Mesendoderm (in vitro differentiated cells): ENCODE data around the gene AOPEP.

ENCODE experiments used
- DNase-seq: peaks from one replicate; pipeline ENCODE4 v3.0.0; 2013
- H2AK5ac ChIP-seq: 2 replicates; pipeline ENCODE4 v1.6.1; 2013; ENCODE audit warnings: low read length, inconsistent platforms
- H2BK120ac ChIP-seq: 2 replicates; pipeline ENCODE4 v1.6.1; 2013; ENCODE audit warnings: low read depth, mild to moderate bottlenecking, low read length, moderate library complexity, mixed read lengths
- H2BK15ac ChIP-seq: replicated peaks from 2 replicates; pipeline ENCODE4 v1.6.1; 2013; ENCODE audit warnings: low read depth, mild to moderate bottlenecking, moderate library complexity
- H2BK5ac ChIP-seq: 2 replicates; pipeline ENCODE4 v1.6.1; 2013; ENCODE audit warnings: low read length, inconsistent platforms
- H3K18ac ChIP-seq: 2 replicates; pipeline ENCODE4 v1.6.1; 2013; ENCODE audit warnings: mild to moderate bottlenecking, low read length, mixed read lengths
- H3K23ac ChIP-seq: one replicate; pipeline ENCODE4 v1.6.1; 2013; ENCODE audit warnings: low read length
- H3K27ac ChIP-seq: 2 replicates; pipeline ENCODE4 v1.5.1; 2013; ENCODE audit warnings: low read depth, mild to moderate bottlenecking, inconsistent platforms, low read length, moderate library complexity
- H3K27me3 ChIP-seq: 2 replicates; pipeline ENCODE4 v1.6.1; 2013; ENCODE audit warnings: low read length, control low read depth, mild to moderate bottlenecking, inconsistent platforms; ENCODE audit not compliant: insufficient read depth, poor library complexity
- H3K36me3 ChIP-seq: 2 replicates; pipeline ENCODE4 v1.6.1; 2013; ENCODE audit warnings: low read length, inconsistent platforms; ENCODE audit not compliant: control insufficient read depth, insufficient read depth
- H3K4ac ChIP-seq: one replicate; pipeline ENCODE4 v1.6.1; 2013; ENCODE audit warnings: low read depth, mild to moderate bottlenecking, low read length, moderate library complexity
- H3K4me1 ChIP-seq: 2 replicates; pipeline ENCODE4 v1.6.1; 2013; ENCODE audit warnings: low read depth, low read length, inconsistent platforms; ENCODE audit not compliant: control insufficient read depth
- H3K4me2 ChIP-seq: 2 replicates; pipeline ENCODE4 v1.6.1; 2013; ENCODE audit warnings: low read length
- H3K4me3 ChIP-seq: 2 replicates; pipeline ENCODE4 v1.5.1; 2013; ENCODE audit warnings: mild to moderate bottlenecking, low read length
- H3K56ac ChIP-seq: one replicate; pipeline ENCODE4 v1.6.1; 2013; ENCODE audit warnings: low read length
- H3K79me1 ChIP-seq: 2 replicates; pipeline ENCODE4 v1.6.1; 2013; ENCODE audit warnings: low read length, inconsistent platforms
- H3K79me2 ChIP-seq: 2 replicates; pipeline ENCODE4 v1.6.1; 2013; ENCODE audit warnings: mild to moderate bottlenecking, low read length; ENCODE audit not compliant: control insufficient read depth, insufficient read depth
- H3K9ac ChIP-seq: 2 replicates; pipeline ENCODE4 v1.6.1; 2013; ENCODE audit warnings: low read length, inconsistent platforms
- H4K5ac ChIP-seq: one replicate; pipeline ENCODE4 v1.6.1; 2013; ENCODE audit warnings: low read length
- H4K8ac ChIP-seq: one replicate; pipeline ENCODE4 v1.6.1; 2013; ENCODE audit warnings: low read depth, mild to moderate bottlenecking, control low read depth, low read length, moderate library complexity
- WGBS: extraction: QIAGEN DNeasy Blood & Tissue Kit; methylation state at CpG from one replicate; pipeline ENCODE4 v1.1.7; 2013; ENCODE audit warnings: low lambda C conversion rate, missing lambda C conversion rate; ENCODE audit not compliant: insufficient coverage; ENCODE audit errors: extremely low coverage; 5-methylcytosine and 5-hydroxymethylcytosine counted together

Gene AOPEP

GRCh38 chr9:95103281-95103771 is 376.8 kb downstream of the AOPEP start:
- H3K4me3 ChIP-seq: no peak overlapping the region
- no peak overlapping the region for H2BK120ac ChIP-seq
- H2BK15ac ChIP-seq: no peak overlapping the region
- H3K56ac ChIP-seq: no peak overlapping the region
- H4K5ac ChIP-seq: no peak overlapping the region
- no peak overlapping the region for H3K4me2 ChIP-seq
- no peaks in the 10 kb centered on the region for H3K79me1 ChIP-seq
- no peak overlapping the region for H3K27ac ChIP-seq
- H3K27me3 ChIP-seq: no peaks in the 10 kb centered on the region
- H3K36me3 ChIP-seq: peaks cover 3% of the 10 kb centered on the region
- no peak overlapping the region for H4K8ac ChIP-seq
- no peak overlapping the region for H3K23ac ChIP-seq
- no peaks in the 10 kb centered on the region for H3K79me2 ChIP-seq
- no peak overlapping the region for H3K18ac ChIP-seq
- no peak overlapping the region for H2AK5ac ChIP-seq
- DNase-seq: peak; percentile 68
- no peaks in the 10 kb centered on the region for H3K4me1 ChIP-seq
- H3K4ac ChIP-seq: no peak overlapping the region
- no CpG with 5 or more reads among the region's 15 CpGs for WGBS
- H2BK5ac ChIP-seq: no peak overlapping the region
- H3K9ac ChIP-seq: no peak overlapping the region

- H3K9ac ChIP-seq: no peak overlapping the region
- no CpG with 5 or more reads among the region's 20 CpGs for WGBS
Measured at GRCh38 chr9:95103871-95104580, 377.5 kb downstream of the AOPEP start.

DNA sequence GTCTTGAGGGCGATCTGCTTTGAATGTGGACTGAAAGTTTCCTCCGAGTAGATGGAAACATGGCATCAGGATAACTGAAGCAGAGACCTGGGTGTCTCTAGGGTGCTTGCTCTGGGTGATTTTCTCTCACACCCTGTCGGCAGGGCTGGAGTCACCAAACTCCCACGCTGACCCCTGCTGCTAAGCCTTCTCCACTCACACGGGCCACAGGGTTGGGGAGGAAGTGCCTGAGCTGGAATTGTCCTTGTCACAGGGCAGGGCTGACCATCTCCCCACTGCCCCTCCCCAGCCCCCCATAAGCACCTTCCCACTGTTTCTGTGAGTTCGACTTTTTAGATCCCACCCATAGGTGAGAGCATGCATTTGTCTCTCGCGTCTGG is 378.1 kb downstream of the AOPEP start:
- WGBS: no CpG with 5 or more reads among the region's 8 CpGs
- Histone ChIP-seq H3K36me3 (peaks cover 3% of the 10 kb centered on the region), H3K27ac (no peak overlapping the region)

More at GRCh38 chr9:95103871-95104580, 377.5 kb downstream of the AOPEP start:
- Histone ChIP-seq H3K36me3 (peaks cover 3% of the 10 kb centered on the region), H3K27ac (no peak overlapping the region), H4K5ac (no peak overlapping the region), H4K8ac (no peak overlapping the region), H2BK5ac (no peak overlapping the region), H3K23ac (no peak overlapping the region), H3K4me2 (no peak overlapping the region), H3K79me2 (no peaks in the 10 kb centered on the region), H2BK120ac (no peak overlapping the region), H3K4ac (no peak overlapping the region), H3K56ac (no peak overlapping the region), H2AK5ac (no peak overlapping the region), H3K27me3 (no peaks in the 10 kb centered on the region), H3K4me1 (no peaks in the 10 kb centered on the region), H3K4me3 (no peak overlapping the region), H2BK15ac (no peak overlapping the region), H3K18ac (no peak overlapping the region), H3K79me1 (no peaks in the 10 kb centered on the region)
- DNase-seq: no peak

GRCh38 chr9:95104980-95105379 is 378.5 kb downstream of the AOPEP start:
- Histone ChIP-seq H3K79me2 (no peaks in the 10 kb centered on the region), H4K8ac (no peak overlapping the region), H3K23ac (no peak overlapping the region), H3K9ac (no peak overlapping the region), H2BK15ac (no peak overlapping the region), H3K4ac (no peak overlapping the region), H3K56ac (no peak overlapping the region), H3K27ac (no peak overlapping the region), H2BK120ac (no peak overlapping the region), H3K27me3 (no peaks in the 10 kb centered on the region), H2BK5ac (no peak overlapping the region), H3K79me1 (no peaks in the 10 kb centered on the region), H3K18ac (no peak overlapping the region), H2AK5ac (no peak overlapping the region), H3K36me3 (peaks cover 3% of the 10 kb centered on the region), H4K5ac (no peak overlapping the region), H3K4me1 (no peaks in the 10 kb centered on the region), H3K4me3 (no peak overlapping the region), H3K4me2 (no peak overlapping the region)
- WGBS: no CpG with 5 or more reads among the region's 12 CpGs
- DNase-seq: no peak

More for the DNA sequence above, 378.1 kb downstream of the AOPEP start:
- Histone ChIP-seq H2BK5ac (no peak overlapping the region), H3K23ac (no peak overlapping the region), H3K79me1 (no peaks in the 10 kb centered on the region), H3K79me2 (no peaks in the 10 kb centered on the region), H3K4ac (no peak overlapping the region), H3K9ac (no peak overlapping the region), H4K5ac (no peak overlapping the region), H2BK120ac (no peak overlapping the region), H3K4me2 (no peak overlapping the region), H3K4me1 (no peaks in the 10 kb centered on the region), H2AK5ac (no peak overlapping the region), H4K8ac (no peak overlapping the region), H3K56ac (no peak overlapping the region), H3K27me3 (no peaks in the 10 kb centered on the region), H3K18ac (no peak overlapping the region), H3K4me3 (no peak overlapping the region), H2BK15ac (no peak overlapping the region)
- DNase-seq: no peak

DNA sequence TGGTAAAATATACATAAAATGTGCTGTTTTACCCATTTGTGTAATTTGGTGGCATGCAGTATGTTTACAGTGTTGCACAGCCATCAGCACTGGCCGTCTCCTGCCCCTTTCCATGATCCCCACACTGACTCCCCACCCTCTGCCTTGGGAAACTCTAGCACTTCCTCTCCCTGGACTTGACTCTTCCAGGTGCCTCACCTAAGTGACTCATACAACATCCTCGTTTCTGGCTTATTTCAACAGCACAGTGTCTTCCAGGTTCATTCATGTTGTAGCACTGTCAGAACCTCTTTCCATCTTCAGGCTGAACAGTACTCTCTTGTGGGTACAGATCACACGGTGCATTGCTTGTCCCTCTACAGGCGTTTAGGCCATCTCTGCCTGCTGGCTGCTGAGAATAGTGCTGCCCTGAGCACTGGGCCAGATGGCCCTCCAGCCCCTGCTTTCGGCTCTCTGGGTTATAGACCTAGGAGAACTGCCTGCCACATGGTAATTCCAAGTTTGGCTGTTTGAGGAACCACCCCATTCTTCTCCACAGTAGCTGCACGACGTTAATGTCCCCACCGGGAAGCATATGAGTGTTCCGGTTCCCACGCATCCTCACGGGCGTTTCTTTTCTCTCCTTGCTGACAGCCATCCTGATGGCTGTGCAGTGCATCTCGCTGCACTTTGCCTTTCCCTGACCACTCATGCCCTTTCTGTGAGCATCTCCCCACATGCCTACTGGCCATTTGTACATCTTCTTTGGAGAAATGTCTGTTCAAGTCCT is 379.2 kb downstream of the AOPEP start:
- Histone ChIP-seq H3K18ac (no peak overlapping the region), H3K27me3 (no peaks in the 10 kb centered on the region), H4K5ac (no peak overlapping the region), H3K9ac (no peak overlapping the region), H3K4me2 (no peak overlapping the region), H3K23ac (no peak overlapping the region), H3K56ac (no peak overlapping the region), H3K27ac (no peak overlapping the region), H3K4me1 (no peaks in the 10 kb centered on the region), H2BK5ac (no peak overlapping the region), H3K79me1 (no peaks in the 10 kb centered on the region), H3K79me2 (no peaks in the 10 kb centered on the region), H3K4me3 (no peak overlapping the region), H2BK15ac (no peak overlapping the region), H3K4ac (no peak overlapping the region), H2BK120ac (no peak overlapping the region), H4K8ac (no peak overlapping the region), H3K36me3 (peaks cover 3% of the 10 kb centered on the region), H2AK5ac (no peak overlapping the region)
- WGBS: no CpG with 5 or more reads among the region's 13 CpGs
- no peak for DNase-seq
